ENCODE results near the gene CSNK1D.

CSNK1D gene

DNA sequence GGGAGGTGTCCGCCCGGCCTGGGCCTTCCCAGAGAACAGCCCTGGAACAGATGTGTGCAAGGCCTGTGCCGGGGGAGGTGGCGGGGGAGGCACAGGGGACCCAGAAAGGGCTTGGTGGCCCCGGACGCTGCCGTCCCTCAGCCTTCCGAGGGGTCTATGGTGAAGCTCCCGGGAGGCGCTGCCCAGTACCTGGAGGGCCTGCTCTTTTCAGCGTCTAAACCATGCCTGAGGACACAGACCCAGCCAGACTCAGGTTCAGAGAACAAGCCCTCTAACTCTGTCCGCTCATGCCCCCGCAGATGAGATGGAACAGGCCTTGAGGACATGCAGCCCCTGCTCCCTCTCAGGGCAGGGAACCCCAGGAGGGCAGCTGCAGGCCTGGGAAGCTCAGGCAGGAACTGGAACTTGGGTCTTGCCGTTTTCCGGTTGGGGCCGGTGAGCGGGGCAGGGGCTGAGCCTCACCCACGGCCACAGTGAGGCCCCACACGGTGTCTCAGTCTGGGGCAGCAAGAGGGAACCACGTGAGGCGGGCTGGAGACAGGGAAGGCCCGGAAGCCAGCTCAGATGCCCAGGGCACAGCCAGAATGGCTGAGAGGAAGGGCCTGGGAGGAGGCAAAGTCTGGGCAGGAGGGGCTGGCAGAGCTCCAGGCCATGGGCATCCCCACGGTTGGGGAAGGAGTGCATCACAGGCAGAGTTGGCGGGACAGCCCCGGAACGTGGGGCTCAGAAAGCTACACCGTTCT lies 32.1 kb downstream of the CSNK1D start:
- no peak for DNase-seq (ENCODE audit: extremely low read depth in 1 of 2, low read depth in 1 of 2)

GRCh38 chr17:82240506-82241182 lies 32.9 kb downstream of the CSNK1D start:
- no peak for DNase-seq (ENCODE audit: extremely low read depth in 1 of 2, low read depth in 1 of 2)

DNA sequence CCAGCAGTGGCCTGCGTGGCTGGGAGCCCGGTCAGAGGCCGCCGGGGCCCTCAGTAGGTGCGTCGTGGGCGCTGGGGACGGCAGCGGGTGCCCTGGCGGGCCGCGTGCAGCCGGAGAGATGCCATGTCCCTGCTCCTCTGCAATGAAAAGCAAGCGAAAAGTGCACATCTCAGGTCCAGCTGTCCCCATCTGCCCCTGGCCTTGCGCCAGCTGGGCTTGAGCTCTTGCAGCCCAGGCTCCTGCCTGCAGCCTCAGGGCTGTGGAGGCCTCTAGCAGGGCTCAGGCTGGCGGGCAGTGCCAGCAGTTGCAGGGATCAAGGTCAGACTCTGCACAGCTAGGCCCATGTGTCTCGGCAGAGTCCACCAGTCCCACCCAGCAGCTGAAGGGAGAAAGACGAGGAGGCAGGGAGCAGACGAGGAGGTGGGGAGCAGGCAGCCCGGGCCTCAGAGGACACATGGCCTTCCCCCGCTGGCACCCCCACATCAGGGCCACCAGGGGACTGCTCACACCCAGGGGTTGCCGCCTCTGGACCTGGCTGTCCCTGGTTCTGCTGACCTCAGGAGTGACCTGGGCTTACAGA lies 33.5 kb downstream of the CSNK1D start:
- DNase-seq (ENCODE audit: extremely low read depth in 1 of 2, low read depth in 1 of 2) = no peak

GRCh38 chr17:82239401-82239925 lies 34.0 kb downstream of the CSNK1D start:
- no peak for DNase-seq (ENCODE audit: extremely low read depth in 1 of 2, low read depth in 1 of 2)

- peak in 1 of 2 donors; percentile 47 for DNase-seq (ENCODE audit: extremely low read depth in 1 of 2, low read depth in 1 of 2)
Observed at GRCh38 chr17:82238472-82239201, 34.9 kb downstream of the CSNK1D start.

DNA sequence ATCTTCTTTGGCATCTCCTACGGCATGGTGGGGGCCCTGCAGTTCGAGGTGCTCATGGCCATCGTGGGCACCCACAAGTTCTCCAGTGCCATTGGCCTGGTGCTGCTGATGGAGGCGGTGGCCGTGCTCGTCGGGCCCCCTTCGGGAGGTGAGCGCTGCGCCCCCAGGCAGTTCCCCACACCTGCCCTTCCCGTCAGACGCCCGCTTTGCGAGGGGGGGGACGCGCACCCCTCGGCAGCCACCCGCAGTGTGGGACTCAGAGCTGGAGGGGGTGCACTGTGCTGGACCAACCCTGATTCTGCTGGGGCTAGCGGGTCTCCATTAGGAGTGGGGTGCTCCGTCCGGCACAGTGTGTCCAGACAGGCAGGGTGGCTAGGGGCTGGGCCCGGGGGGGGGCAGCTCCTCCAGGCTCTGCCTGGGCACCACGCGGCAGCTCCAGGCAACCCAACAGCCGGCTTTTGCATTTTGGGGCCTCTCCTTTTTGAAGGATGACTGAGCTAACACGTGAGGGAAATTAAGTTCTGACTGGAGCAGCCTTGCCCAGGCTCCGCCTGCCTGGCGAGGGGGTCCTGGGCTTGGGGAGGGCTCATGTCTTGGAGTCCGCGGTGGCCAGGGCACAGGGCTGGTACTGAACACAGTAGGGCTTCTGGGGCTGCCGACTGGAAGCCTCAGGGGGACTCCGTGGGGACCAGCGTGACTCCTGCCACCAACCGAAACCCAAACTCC lies 35.6 kb downstream of the CSNK1D start:
- no peak for DNase-seq (ENCODE audit: extremely low read depth in 1 of 2, low read depth in 1 of 2)

DNA sequence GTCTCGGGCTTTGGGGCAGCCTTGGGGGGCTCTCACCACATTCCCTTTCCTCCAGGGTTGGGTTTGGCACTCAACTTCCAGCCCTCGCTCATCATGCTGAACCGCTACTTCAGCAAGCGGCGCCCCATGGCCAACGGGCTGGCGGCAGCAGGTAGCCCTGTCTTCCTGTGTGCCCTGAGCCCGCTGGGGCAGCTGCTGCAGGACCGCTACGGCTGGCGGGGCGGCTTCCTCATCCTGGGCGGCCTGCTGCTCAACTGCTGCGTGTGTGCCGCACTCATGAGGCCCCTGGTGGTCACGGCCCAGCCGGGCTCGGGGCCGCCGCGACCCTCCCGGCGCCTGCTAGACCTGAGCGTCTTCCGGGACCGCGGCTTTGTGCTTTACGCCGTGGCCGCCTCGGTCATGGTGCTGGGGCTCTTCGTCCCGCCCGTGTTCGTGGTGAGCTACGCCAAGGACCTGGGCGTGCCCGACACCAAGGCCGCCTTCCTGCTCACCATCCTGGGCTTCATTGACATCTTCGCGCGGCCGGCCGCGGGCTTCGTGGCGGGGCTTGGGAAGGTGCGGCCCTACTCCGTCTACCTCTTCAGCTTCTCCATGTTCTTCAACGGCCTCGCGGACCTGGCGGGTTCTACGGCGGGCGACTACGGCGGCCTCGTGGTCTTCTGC lies 36.3 kb downstream of the CSNK1D start:
- no peak for DNase-seq (ENCODE audit: extremely low read depth in 1 of 2, low read depth in 1 of 2)

DNA sequence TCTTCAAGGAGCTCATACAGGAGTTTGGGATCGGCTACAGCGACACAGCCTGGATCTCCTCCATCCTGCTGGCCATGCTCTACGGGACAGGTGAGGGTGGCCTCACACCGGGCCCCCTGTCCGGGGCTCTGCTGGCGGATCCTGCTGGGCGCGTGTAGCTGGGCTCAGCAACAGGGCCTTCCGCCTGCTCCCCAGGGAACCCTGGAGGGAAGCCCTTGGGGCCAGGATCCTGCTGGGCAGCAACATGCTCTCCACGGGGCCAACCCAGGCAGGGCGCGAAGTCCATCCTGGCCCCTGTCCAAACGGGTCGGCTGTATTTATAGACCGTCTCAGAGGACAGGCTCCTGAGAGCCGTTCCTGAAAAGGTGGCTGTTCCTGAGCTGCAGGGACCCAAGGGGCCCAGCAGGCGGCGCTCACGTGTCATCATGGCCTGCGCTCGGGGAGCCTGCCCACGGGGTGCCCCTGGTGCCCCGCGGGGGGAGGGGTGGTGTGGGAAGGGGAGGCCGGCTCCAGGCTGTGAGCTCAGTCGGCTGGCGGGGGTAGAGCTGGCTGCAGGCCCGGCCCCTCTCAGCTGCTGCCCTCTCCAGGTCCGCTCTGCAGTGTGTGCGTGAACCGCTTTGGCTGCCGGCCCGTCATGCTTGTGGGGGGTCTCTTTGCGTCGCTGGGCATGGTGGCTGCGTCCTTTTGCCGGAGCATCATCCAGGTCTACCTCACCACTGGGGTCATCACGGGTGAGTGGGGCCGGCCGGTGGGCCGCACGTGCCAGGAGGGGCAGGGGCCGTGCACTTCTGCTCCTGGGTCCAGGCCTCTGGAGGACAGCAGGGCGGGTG lies 37.1 kb downstream of the CSNK1D start:
- peak in 1 of 2 donors; percentile 57 for DNase-seq (ENCODE audit: extremely low read depth in 1 of 2, low read depth in 1 of 2)

DNA sequence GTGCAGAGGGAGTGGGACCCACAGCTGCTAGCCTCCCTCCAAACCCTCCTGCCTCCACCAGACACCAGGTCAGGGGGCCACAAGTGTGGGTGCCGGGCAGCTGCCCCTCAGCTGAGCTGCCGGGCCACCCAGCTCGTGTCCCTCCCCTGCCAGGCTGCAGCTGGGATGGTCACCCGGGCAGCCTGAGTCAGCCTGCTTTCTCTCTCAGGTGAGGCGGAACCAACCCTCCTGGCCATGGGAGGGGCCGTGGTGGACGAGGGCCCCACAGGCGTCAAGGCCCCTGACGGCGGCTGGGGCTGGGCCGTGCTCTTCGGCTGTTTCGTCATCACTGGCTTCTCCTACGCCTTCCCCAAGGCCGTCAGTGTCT lies 37.7 kb downstream of the CSNK1D start:
- DNase-seq (ENCODE audit: extremely low read depth in 1 of 2, low read depth in 1 of 2) = no peak

GRCh38 chr17:82235056-82235774 lies 38.3 kb downstream of the CSNK1D start:
- DNase-seq (ENCODE audit: extremely low read depth in 1 of 2, low read depth in 1 of 2) = no peak

GRCh38 chr17:82234211-82235055 lies 39.1 kb downstream of the CSNK1D start:
- DNase-seq (ENCODE audit: extremely low read depth in 1 of 2, low read depth in 1 of 2) = no peak

DNA sequence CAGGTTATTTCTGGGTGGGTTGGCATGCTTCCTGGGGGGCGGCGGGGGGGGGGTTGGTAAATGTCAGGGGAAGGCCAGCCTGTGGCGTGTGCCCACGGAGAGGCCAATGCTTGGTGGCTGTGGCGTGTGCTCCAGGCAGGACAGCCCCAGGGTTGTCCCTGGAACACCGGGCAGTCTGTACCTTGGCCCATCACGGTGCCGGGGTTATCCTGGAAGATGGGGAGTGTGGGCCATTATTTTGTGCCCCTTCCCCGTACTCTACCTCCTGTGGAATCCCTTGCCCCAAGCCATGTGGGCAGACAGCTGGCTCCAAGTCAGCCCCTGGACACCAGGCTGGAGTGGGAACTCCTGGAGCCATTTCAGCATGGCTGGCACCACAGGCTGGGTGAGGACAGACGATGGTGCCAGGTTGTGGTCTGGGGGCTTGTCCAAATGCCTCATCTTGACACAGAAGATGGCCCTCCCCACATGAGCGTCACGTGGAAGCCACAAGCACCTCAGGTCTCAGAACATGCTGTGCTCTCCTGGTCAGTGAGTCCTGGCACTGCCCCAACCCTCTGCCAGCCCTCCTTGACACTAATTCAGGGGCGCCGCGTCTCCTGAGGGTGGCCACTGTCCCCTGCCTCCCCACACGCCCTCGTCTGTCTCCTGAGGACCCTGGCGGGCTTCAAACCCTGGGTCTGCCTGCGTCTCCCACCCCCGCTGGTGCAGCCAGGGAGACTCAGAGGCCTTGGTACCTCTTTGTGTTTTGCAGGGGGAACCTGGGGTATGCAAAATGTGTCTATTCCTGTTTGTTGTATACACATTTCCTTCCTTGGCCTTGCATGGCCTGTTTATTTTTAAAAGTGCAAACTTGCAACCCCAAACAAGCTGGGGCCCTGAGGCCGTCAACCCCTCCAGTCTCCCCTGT lies 40.4 kb downstream of the CSNK1D start:
- no peak for DNase-seq (ENCODE audit: extremely low read depth in 1 of 2, low read depth in 1 of 2)

DNA sequence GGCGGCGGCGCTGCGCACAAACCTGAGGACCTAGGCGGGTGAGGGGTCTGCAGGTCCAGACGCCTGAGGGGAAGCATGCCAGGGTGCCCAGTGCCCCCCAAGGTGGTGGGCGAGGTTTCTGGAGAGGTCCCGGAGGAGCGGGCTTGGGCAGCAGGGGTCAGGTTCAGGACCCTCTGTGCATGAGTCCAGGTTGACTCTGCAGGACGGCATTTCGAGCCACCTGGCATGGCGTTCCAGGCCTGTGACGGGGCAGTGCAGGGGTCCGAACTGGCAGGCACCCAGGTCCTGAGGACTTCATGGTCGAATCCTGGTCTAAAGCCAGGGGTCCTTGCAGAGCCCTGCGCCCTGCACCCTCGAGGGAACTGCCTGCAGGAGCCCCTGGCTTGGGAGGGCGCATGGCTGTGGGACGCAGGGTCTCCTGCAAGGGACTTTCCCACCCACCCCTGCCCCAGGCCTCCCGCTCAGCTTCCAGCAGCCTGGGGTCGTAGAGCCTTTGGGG lies 41.1 kb downstream of the CSNK1D start:
- no peak for DNase-seq (ENCODE audit: extremely low read depth in 1 of 2, low read depth in 1 of 2)

DNA sequence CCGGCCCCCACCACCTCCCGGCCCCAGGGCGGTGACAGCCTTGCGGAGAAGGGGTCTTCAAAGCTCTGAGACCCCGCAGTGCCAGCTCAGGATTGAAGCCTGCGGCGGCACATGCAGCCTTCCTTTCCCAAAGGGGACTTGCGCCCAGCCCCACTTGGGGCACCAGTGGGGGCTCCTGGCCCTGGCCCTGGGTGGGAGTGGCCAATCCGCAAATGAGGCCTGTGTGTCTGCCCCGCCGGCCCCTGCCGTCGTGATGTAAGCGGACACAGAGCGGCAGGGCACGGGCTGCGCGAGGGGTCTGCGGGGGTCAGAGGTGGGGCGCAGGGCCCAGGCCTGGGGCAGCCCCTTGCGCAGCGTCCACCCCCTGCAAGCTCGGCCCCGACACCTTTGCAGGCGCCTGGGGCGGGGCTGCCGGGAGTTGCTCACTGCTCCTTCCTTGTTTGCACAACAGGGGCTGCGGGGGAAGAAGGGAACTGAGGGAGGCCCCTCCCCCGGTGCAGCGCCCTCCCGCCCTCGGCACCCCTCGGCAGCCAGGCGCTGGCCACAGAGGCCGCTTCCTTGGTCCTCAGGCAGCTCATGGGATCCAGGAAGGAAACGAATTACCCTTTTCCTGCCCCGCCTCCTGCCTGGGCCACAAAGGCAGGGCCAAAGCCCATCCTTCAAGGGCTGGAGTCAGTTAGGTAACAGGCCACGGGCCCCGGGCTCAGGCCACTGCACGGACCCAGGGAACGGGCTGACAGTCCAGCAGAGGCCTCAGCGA lies 41.8 kb downstream of the CSNK1D start:
- DNase-seq (ENCODE audit: extremely low read depth in 1 of 2, low read depth in 1 of 2) = no peak

- DNase-seq (ENCODE audit: extremely low read depth in 1 of 2, low read depth in 1 of 2) = no peak
Observed at GRCh38 chr17:82231312-82231561, 42.3 kb downstream of the CSNK1D start.
